Memory B cell (primary cell): ENCODE results near the gene NUDT15.
"Not testable (repeated sequence)": the region's sequence is repeated elsewhere in the genome, so short reads cannot be mapped to it uniquely, and the experiment has no call there.

Source experiments
- ATAC-seq: fragments of 150-1000 bp; cut with Tn5 transposase; 2 replicates; pipeline ENCODE4 v1.10.0; 2021; ENCODE audit warnings: low read depth, mild to moderate bottlenecking, moderate library complexity
- DNase-seq, 2 donors: peaks; one replicate each; pipeline ENCODE4 v3.0.0; 2022; ENCODE audit warnings: low spot score in 2 of 2
- H3K27ac Mint-ChIP-seq: one replicate; pipeline ENCODE4 v1.8.0; 2022; ENCODE audit warnings: mild to moderate bottlenecking, moderate library complexity, mixed read lengths
- H3K27me3 Mint-ChIP-seq: one replicate; pipeline ENCODE4 v1.8.0; 2022; ENCODE audit warnings: mixed read lengths
- H3K36me3 Mint-ChIP-seq: one replicate; pipeline ENCODE4 v1.8.0; 2022; ENCODE audit warnings: mild to moderate bottlenecking, mixed read lengths
- H3K4me1 Mint-ChIP-seq: one replicate; pipeline ENCODE4 v1.8.0; 2022; ENCODE audit warnings: mixed read lengths
- H3K4me3 Mint-ChIP-seq: one replicate; pipeline ENCODE4 v1.8.0; 2022; ENCODE audit warnings: mild to moderate bottlenecking, moderate library complexity, mixed read lengths
- H3K9me3 Mint-ChIP-seq: one replicate; pipeline ENCODE4 v1.8.0; 2022; ENCODE audit warnings: mixed read lengths

NUDT15 gene

DNA sequence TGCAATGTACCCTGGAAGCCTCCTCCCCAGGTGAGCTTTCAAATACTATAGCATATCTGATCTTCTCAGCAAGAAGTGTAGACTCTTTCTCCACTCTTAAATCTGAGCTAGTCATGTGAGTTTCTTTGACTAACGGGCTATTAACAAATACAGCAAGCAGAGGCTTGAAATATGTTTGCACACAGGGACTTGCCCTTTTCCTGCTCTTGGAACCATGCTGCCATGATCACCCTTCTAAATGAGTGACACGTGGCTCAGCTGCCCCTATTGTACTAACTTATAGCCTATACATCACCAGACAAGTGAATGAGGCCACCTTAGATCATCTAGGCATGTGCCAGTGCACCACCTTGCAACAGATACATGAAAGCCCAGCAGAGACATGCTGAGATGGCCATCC lies 23.2 kb upstream of the NUDT15 start:
- H3K4me3 Mint-ChIP-seq = no peak overlapping the region
- H3K27me3 Mint-ChIP-seq = no peaks in the 10 kb centered on the region
- H3K27ac Mint-ChIP-seq = no peak overlapping the region
- peaks cover 2% of the 10 kb centered on the region for H3K9me3 Mint-ChIP-seq
- ATAC-seq (no peak), DNase-seq (no peak)
- H3K36me3 Mint-ChIP-seq = peaks cover 18% of the 10 kb centered on the region
- H3K4me1 Mint-ChIP-seq = no peaks in the 10 kb centered on the region

DNA sequence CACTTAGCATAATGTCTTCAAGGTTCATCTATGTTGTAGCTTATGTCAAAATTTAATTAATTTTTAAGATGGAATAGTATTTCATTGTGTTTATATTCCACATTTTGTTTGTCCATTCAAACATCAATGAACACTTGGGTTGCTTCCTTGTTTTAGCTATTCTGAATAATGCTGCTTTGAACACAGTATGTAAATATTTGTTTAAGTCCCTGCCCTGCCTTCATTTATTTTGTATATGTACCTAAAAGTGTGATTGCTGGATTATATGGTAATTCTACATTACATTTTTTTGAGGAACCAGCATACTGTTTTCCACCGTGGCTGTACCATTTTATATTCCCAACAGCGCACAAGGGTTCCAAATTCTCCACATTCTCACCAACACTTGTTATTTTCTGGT lies 18.9 kb upstream of the NUDT15 start:
- no peaks in the 10 kb centered on the region for H3K4me1 Mint-ChIP-seq
- H3K27me3 Mint-ChIP-seq = no peaks in the 10 kb centered on the region
- no peaks in the 10 kb centered on the region for H3K9me3 Mint-ChIP-seq
- ATAC-seq (no peak), DNase-seq (no peak)
- H3K36me3 Mint-ChIP-seq = peaks cover 8% of the 10 kb centered on the region
- no peak overlapping the region for H3K27ac Mint-ChIP-seq
- no peak overlapping the region for H3K4me3 Mint-ChIP-seq

DNA sequence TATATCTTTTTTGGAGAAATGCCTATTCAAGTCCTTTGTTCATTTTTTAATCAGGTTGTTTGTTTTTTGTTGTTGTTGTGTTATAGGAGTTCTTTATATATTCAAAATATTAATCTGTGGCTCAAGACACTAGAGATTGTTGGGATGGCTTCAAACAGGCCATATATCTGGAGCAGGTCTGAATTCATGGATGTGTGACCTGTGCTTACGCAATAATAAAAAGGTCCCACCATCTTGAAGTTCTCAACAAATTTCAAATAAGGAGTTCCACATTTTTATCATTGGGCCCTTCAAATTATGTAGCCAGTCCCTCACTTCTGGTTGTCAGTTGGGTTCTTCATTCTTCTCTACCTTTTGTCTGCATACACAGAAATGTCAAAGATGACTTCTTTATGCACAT lies 17.7 kb upstream of the NUDT15 start:
- H3K27me3 Mint-ChIP-seq = no peaks in the 10 kb centered on the region
- H3K4me1 Mint-ChIP-seq = no peaks in the 10 kb centered on the region
- no peak overlapping the region for H3K4me3 Mint-ChIP-seq
- DNase-seq (no peak), ATAC-seq (no peak)
- peaks cover 8% of the 10 kb centered on the region for H3K36me3 Mint-ChIP-seq
- no peak overlapping the region for H3K27ac Mint-ChIP-seq
- no peaks in the 10 kb centered on the region for H3K9me3 Mint-ChIP-seq

DNA sequence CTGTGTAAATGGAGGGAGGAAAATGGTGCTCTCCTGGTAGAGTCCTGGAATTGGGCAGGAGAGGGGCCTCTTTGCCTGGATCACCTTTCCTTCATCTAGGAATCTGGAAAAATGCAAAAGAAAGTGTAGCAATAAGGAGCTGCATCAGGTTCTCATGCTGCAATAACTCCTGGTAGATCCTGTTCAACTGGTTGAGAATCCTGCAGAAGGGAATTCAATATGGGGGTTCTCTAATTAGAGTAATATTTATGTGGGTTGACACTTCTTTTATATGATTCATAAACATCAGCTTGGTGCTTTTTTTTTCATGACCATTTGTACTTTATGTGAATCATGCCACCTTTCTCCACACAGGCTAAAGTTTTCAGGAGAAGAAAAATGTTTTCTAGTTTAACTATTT lies 9.5 kb upstream of the NUDT15 start:
- H3K27me3 Mint-ChIP-seq = no peaks in the 10 kb centered on the region
- no peak overlapping the region for H3K4me3 Mint-ChIP-seq
- DNase-seq (no peak), ATAC-seq (no peak)
- no peaks in the 10 kb centered on the region for H3K9me3 Mint-ChIP-seq
- H3K27ac Mint-ChIP-seq = no peak overlapping the region
- no peaks in the 10 kb centered on the region for H3K4me1 Mint-ChIP-seq
- peaks cover 18% of the 10 kb centered on the region for H3K36me3 Mint-ChIP-seq

DNA sequence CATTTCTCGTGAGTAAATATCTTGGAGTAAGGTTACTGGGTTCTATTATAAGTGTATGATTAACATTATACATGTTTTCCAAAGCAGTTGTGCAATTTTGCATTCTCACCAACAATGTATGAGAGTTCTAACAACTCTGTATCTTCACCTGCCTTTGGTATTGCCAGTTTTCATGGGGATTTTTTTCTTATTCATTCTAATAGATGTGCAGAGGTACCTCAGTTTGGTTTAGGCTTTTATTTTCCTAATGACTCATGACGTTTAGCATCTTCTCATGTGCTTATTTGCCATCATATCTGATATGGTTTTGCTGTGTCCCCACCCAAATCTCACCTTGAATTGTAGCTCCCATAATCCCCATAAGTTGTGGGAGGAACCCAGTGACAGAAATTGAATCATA lies 7.7 kb upstream of the NUDT15 start:
- no peaks in the 10 kb centered on the region for H3K4me1 Mint-ChIP-seq
- no peaks in the 10 kb centered on the region for H3K27me3 Mint-ChIP-seq
- no peak overlapping the region for H3K4me3 Mint-ChIP-seq
- ATAC-seq (no peak), DNase-seq (no peak)
- H3K9me3 Mint-ChIP-seq = no peaks in the 10 kb centered on the region
- H3K36me3 Mint-ChIP-seq = peaks cover 19% of the 10 kb centered on the region
- no peak overlapping the region for H3K27ac Mint-ChIP-seq

DNA sequence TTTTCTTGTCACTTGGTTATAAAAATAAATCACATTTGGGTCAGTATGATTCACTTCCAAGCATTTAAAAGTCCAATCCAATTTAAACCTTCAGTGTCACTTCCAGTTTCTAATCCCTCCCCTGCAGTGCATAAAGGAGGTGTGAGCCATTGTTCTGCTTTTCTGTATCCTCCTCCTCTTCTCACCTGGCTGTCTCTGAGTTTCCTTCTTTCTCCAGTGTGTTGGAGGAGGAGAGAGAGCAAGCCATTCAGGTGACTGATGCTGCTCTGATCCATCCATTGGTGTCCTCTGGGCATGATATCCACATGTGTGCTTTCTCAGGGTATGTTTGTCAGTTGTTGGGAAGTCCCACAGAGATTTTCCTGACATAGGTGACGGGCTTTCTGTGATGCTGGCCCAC lies 1.2 kb downstream of the NUDT15 start:
- Mint-ChIP-seq H3K27me3 (no peaks in the 10 kb centered on the region), H3K4me1 (peaks cover 9% of the 10 kb centered on the region), H3K9me3 (no peaks in the 10 kb centered on the region), H3K27ac (peak overlapping the region; percentile 97), H3K4me3 (peak overlapping the region; percentile 93), H3K36me3 (peaks cover 10% of the 10 kb centered on the region)
- ATAC-seq = no peak
- DNase-seq = peak in 1 of 2 donors; percentile 9

DNA sequence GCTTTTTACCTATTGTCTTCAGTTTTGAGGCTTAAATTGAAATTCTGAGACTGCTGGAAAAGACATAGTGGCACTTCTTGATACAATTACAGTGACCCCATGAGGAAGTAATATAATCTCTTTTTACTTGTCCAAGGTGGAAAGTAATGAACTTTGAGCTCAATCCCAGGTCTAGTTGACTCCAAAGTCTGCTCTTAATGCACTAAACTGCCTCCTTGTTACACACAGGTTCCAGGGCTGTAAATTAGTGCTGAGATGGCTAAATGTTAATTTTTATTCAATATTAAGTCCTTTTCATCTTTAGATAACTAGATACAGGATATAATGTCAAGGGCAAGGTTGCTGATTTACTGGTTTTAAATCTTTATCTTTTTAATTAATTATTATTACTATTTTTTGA lies 2.5 kb downstream of the NUDT15 start:
- Mint-ChIP-seq H3K9me3 (no peaks in the 10 kb centered on the region), H3K36me3 (peaks cover 9% of the 10 kb centered on the region), H3K27me3 (no peaks in the 10 kb centered on the region), H3K4me1 (peaks cover 9% of the 10 kb centered on the region), H3K27ac (no peak overlapping the region), H3K4me3 (peak overlapping the region; percentile 17)
- ATAC-seq (no peak), DNase-seq (no peak)

DNA sequence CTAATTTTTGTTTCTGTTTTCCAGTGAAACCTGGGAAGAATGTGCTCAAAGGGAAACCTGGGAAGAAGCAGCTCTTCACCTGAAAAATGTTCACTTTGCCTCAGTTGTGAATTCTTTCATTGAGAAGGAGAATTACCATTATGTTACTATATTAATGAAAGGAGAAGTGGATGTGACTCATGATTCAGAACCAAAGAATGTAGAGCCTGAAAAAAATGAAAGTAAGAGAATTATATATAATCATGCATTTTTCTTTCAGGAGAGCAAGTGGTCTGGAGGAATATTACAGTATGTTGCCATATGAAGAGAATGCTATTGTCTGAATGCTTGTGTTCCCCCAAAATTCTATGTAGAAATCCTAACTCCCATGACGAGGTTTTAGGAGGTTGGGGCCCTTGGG lies 3.4 kb downstream of the NUDT15 start:
- Mint-ChIP-seq H3K36me3 (peaks cover 9% of the 10 kb centered on the region), H3K4me3 (no peak overlapping the region), H3K4me1 (peaks cover 9% of the 10 kb centered on the region), H3K27ac (peak overlapping the region; percentile 32), H3K9me3 (no peaks in the 10 kb centered on the region), H3K27me3 (no peaks in the 10 kb centered on the region)
- ATAC-seq (no peak), DNase-seq (no peak)

DNA sequence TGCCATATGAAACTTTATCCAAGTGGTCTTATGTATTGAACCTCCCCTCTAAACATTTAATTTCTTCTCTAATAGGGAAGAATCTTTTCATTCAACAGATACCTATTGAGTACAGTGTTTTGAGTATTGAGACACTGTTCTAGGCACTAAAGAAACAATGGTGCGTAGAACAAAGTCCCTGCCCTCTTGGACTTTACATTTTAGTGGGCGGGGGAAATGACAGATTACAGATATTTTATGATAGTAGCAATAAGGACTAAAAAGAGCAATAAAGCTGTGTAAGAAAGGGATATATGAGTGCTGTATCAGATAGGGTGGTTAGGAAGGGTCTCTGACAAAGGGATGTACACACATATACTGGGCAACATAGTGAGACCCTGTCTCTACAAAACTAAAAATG lies 5.4 kb downstream of the NUDT15 start:
- H3K27me3 Mint-ChIP-seq = no peaks in the 10 kb centered on the region
- DNase-seq = no peak
- H3K4me3 Mint-ChIP-seq = no peak overlapping the region
- H3K9me3 Mint-ChIP-seq = no peaks in the 10 kb centered on the region
- no peak for ATAC-seq
- peaks cover 14% of the 10 kb centered on the region for H3K36me3 Mint-ChIP-seq
- peaks cover 6% of the 10 kb centered on the region for H3K4me1 Mint-ChIP-seq
- H3K27ac Mint-ChIP-seq = peak overlapping the region; percentile 12

DNA sequence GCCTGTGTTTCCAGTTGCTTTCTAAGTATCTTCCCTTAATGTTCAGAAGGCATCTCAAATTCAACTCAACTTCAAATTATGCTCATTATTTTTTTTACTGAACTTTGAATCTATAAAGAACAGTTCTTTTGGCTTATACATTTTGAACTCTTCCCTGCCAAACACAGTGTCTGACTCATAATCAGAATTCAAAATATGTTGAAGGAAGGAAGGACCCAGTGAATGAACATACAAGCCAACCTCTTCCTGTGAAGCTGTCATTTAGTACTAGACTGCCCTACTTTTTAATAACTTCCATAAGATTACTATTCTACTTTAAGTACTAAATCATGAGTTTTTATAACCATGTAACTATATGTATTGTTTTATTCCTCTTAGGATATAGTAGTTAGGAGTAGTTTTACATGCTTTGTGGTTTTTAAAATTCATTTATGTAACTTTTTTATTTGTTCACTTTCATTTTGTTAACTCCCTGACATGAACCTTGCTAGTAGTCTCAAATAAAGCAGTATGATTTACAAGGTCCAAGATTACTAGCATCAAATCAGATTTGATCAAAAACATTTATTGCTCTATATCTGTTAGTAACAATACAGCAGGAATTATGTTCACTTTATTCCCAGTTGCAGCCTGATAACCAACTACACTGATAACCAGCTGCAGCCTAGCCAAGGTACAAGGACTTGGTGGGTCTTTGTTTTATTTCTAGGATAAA lies 6.4 kb downstream of the NUDT15 start:
- Mint-ChIP-seq H3K4me1 (peaks cover under 1% of the 10 kb centered on the region), H3K4me3 (no peak overlapping the region), H3K36me3 (peaks cover 14% of the 10 kb centered on the region), H3K9me3 (no peaks in the 10 kb centered on the region), H3K27me3 (no peaks in the 10 kb centered on the region), H3K27ac (no peak overlapping the region)
- ATAC-seq (no peak), DNase-seq (no peak)

DNA sequence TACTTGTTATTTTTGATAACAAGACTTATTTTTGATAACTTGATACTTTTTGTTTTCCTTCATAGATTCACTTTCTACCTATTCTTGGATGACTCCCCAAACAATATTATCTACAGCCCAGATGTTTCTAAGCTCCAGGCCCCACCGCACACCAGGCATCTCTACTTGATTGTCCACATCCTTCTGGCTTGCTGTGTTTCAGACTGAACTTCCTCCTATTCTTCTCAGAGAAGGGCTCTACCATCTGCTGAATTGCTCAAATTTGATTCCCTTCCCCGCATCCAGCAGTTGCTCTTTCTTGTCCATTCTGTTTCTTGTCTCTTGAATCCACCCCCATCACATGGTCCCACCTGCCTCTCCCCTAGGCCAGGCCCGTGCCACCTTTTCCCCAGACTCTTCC lies 13.0 kb downstream of the NUDT15 start:
- H3K9me3 Mint-ChIP-seq = no peaks in the 10 kb centered on the region
- H3K27ac Mint-ChIP-seq = no peak overlapping the region
- ATAC-seq = no peak
- no peaks in the 10 kb centered on the region for H3K4me1 Mint-ChIP-seq
- no peak for DNase-seq
- H3K4me3 Mint-ChIP-seq = no peak overlapping the region
- H3K27me3 Mint-ChIP-seq = no peaks in the 10 kb centered on the region
- peaks cover 26% of the 10 kb centered on the region for H3K36me3 Mint-ChIP-seq

DNA sequence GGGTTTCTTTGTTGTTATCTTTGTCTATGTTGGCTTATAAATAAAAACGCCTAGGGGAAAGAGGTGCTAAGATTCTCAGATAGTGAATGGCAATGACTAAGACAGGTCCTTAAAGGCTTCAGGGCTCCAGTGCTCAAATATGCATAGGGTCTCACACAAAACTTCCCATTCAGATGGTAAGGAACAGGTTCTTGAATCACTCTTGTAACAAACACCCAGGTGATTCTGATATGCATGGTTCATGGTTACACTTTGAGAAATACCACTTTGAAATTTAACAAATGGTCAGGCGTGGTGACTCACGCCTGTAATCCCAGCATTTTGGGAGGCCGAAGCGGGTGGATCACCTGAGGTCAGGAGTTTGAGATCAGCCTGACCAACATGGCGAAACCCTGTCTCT lies 17.1 kb downstream of the NUDT15 start:
- Mint-ChIP-seq H3K36me3 (peaks cover 44% of the 10 kb centered on the region), H3K4me1 (peaks cover 2% of the 10 kb centered on the region), H3K27ac (no peak overlapping the region), H3K9me3 (no peaks in the 10 kb centered on the region), H3K27me3 (no peaks in the 10 kb centered on the region), H3K4me3 (no peak overlapping the region)
- DNase-seq (no peak), ATAC-seq (no peak)

DNA sequence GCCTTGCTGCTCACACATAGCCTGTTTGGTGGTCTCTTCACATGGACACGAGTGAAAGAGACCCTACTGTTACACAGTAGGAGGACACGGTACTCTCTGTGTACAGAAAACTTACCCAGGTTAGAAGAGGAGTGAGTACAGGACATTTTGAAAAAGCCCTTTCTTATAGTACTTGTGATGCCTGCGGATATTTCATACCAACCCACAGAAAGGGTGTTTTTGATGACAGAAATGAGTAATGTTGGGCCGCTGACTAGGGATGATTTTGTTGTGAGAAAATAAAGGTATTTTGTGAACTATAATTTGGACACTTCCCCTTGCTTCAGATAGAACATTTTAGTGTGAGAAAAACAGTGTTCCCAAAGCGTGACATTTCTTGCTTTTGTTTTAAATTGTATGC lies 18.2 kb downstream of the NUDT15 start:
- Mint-ChIP-seq H3K36me3 (peaks cover 44% of the 10 kb centered on the region), H3K27ac (no peak overlapping the region), H3K27me3 (no peaks in the 10 kb centered on the region), H3K4me3 (no peak overlapping the region), H3K4me1 (peaks cover 2% of the 10 kb centered on the region), H3K9me3 (no peaks in the 10 kb centered on the region)
- DNase-seq (no peak), ATAC-seq (no peak)

DNA sequence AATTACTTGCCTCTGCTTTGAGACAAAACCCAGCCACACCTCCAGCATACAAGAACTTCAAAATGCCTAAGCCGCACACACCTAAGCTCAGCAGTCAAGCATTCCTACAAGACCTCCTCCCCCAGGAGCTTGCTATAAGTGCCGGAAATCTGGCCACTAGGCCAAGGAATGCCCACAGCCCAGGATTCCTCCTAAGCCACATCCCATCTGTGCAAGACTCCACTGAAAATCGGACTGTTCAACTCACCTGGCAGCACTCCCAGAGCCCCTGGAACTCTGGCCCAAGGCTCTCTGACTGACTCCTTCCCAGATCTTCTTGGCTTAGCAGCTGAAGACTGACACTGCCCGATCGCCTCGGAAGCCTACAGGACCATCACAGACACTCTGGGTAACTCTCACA lies 21.0 kb downstream of the NUDT15 start:
- H3K9me3 Mint-ChIP-seq, H3K4me1 Mint-ChIP-seq, H3K27me3 Mint-ChIP-seq, ATAC-seq, DNase-seq, H3K4me3 Mint-ChIP-seq: not testable (repeated sequence)
- Mint-ChIP-seq H3K27ac (peak overlapping the region; percentile 3), H3K36me3 (peaks cover 31% of the 10 kb centered on the region)

DNA sequence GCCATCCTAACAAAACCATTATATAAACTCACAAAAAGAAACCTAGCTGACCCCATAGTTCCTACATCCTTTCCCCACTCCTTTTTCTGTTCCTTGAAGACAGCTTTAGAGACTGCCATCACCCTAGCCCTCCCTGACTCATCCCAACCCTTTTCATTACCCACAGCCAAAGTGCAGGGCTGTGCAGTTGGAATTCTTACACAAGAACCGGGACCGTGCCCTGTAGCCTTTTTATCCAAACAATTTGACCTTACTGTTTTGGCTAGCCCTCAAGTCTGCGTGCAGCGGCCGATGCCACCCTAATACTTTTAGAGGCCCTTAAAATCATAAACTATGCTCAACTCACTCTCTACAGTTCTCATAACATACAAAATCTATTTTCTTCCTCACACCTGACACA lies 22.4 kb downstream of the NUDT15 start:
- not testable (repeated sequence) for H3K27ac Mint-ChIP-seq, H3K4me1 Mint-ChIP-seq, H3K4me3 Mint-ChIP-seq, ATAC-seq, DNase-seq, H3K9me3 Mint-ChIP-seq, H3K27me3 Mint-ChIP-seq
- peaks cover 32% of the 10 kb centered on the region for H3K36me3 Mint-ChIP-seq
